IPS-NIHi7 (cell line): ENCODE measurements around the gene DDX25.

Experiments
- DNase-seq: peaks from one replicate; pipeline ENCODE4 v3.0.0; 2012; ENCODE audit warnings: mixed read lengths; ENCODE audit errors: extremely low spot score

DDX25 gene

DNA sequence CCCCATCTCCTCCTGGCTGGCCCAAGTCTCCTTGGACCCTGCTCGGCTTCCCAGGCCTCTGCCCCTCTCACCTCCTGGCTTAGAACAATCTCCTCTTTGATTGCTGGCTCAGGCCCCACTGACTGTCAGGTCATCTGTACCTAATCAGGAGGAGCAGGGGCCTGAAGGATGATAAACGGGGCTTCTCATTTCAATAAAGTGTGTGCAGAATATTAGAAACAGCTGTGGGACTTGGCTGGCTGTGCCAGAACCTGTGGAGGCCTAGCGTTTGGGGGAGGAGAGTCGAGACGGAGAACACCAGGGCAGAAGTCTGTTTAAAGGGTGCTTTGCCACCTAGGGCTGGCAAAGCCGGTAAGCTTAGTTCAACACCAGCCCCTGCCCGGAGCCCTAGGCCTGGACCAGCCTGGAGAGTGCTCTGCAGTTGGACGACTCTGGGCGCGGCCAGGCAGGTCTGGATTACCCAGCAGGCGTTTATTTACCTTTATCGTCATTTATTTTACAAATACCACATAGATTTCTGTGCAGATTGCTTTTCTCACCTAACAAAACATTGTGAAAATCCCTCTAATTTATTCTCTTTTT, 31.4 kb downstream of the DDX25 start:
- no peak for DNase-seq

DNA sequence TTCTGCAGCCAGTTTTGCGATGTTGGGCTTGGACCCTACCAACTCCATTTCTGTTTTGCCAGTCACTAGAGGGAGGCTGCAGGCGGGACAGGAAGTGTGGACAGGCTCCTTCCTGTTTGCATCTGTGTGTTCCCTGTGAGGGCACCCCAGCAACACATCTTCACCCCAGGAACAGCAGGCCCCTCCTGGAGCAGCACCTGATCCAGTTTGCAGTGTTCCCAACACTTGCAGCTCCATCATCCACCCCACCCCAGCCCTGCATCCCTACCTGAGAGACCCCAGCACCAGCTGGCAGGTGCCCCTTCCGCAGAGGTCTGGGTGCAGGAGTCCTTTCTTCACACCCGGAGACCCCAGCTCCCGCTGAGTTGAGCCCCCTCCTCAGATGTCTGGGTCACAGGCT, 34.1 kb downstream of the DDX25 start:
- DNase-seq: no peak

DNA sequence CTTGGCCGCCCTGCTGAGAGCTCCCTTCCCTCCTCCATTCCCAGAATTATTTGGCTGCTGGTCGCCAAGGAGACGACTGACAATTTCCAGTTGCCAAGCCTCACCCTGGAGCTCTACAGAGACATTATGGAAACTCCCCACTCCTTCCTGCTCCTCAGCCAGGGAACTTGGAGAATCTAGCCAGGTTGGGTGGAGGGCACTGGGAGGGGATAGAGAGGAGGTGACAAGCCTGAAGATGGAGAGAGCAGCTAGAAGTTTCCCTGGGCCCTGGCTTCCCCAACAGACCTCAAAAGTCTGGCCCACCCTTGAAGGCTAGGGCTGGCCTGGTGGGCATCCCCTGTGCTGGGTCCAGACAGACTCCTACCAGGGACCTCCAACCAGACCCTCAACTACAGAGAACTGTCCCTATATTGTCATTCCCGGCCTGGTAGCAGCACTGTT, 34.8 kb downstream of the DDX25 start:
- no peak for DNase-seq

DNA sequence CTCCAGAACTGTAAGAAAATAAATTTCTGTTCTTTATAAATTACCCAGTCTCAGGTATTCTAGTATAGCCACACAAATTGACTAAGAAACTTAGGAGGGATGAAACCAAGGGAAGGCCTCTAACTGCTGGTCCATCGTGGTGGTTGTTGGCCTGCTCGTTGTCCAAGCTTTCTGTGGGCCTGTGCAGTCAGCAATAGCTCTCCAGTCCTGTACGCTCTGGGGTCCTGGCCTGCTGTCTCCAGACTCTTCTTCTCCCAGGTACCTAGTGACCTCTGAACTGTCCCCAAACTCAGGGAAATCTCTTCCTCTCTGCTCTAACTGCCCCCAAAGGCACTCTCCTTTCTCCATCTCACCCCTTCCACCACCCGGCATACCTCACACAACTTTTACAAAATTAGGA, 35.8 kb downstream of the DDX25 start:
- no peak for DNase-seq

DNA sequence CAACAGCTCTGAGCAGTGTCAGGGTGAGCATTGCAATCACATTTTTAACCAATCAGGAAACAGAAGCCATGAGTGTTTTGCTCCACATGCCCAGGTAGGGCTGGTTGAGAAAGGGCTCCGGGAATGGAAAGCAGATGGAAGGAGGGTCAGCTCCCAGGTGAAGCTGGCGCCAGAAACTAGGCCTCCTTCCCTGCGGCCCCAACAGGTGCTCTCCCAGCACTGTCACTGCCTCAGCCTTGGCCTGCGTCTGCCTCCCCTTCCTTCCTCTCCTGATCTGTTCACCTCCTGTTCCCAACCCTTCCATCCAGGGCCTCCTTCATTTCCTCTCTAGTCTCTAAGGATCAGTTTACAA, 36.9 kb downstream of the DDX25 start:
- DNase-seq: no peak

DNA sequence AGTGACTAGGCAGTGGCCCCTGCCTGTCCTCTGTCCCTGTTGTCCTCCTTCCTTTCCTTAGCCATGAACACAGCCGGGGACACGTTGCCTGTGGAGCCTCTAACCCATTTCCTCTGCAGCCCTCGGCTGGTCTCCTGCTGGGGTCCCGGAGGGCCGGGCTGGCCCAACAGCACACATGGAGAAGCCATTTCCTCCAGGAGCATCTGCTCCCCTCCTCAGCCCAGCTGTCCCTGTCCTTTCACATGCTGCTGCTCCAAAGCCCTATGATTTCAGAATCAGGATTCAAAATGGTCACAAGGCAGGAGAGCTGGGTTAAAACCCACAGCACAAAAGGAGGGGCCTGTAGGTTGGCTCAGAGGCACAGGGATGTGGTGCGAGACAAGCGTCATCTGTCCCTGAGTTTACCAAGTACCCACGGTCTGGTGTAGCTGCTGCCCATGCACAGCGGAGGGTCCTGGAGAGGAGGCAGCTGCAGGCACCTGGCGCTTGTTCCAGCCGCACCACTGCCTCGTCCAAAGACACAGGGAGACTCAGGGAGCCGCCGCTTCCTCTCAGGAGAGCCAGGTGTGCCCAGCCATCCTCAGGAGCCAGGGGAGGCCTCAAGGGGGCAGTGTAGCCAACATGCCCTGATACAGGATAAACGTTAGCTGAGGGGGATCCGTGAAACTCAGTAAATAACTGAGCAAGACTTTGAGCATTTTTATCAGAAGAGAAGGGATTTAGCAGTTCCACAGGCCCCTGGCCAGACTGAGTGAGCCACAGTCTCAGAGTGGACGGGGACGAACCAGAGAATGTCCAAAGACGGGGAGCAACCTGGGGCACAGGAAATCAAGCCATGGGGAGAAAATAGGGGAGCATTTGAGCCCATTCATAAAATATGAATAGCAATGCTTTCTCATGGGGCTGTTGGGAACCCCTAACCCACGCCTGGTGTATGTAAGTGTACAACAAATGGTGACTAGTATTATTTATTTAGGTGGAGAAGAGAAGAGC, 37.6 kb downstream of the DDX25 start:
- peak; percentile 91 for DNase-seq

DNA sequence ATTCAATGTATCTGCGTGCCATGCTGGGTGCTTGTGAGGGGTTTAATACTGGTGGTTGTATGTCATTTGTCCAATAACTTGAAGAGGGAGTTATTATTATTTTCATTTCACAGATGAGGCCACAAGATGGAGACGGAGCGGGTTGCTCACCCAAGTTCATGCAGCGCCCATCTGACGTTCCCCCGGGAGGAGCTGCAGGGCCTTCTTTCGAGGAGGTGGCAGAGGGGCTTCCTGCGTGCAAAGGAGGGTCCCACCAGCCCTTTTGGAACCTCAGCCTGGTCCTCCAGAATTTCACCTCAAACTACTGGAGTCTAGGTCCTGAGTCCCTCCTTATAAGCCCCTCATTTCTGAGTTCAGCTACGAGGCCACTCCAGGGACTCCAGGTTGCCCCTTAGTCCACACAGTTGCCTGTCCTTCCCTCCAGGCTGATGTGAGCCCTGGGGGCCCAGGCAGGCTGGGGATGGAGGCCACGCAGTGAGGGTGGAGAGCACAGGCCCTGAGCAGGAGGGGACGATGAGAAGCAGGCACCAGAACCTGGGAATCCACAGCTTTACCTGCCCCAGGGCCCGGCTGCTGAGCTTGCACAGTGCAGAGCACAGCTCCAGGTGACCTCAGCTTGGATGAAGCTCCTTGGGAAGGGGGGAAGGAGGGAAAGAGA, 38.6 kb downstream of the DDX25 start:
- DNase-seq: no peak

DNA sequence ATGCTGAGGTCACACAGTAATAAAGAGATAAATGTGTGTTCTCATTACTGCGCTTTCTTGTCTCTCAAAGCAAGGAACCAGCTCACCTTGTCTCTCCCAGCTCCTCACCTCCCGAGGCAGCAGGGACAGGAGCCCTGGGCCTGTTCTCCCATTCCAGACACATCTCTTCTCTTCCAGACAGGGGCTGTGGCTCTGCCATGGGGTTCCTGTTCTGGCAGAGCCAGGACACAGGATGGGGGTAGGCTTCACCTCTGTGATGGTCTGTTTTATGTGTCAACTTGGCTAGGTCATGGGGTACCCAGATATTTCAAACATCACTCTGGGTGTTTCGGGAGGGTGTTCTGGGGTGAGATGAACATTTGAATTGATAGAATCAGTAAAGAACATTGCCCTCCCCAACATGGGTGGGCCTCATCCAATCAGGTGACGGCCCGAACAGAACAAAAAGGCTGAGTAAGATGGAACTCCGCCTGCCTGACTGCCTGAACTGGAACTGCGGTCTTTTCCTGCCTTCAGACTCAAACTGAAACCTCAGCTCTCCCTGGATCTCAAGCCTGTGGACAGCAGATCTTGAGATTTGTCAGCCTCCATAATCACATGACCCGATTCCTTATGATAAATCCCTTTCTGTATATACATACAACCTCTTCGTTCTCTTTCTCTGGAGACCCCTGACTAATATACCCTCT, 39.5 kb downstream of the DDX25 start:
- no peak for DNase-seq

DNA sequence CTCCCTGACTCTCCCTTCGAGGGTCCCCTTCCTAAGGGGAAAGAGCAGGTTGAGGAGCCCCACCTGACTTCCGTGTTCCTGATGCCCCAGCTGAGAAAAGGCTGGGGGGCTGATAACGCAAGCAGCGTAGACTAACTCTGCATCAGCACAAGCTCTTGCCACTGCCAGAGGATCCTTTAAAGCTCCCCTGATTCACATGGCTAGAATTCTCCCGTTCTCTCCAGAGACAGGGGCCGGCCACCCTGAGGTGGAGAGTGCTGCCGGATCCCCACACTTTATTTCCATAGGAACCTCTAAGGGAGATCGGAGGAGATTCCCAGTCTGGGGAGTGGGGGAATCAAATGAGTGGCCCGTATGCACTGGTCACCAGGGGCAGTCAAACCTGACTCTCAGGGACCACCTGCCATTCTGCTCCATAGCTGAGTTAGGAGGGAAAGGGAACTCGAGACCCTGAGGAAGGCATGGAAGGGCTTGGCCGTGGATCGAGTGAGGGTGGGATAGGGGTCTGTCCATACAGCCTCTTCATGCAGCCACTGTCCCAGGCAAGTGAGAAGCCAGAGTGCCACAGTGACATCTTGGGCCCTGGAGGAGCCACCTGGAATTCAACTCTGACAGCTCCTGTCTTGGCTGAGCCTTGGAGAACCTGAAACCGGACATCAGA, 40.2 kb downstream of the DDX25 start:
- DNase-seq: no peak

DNA sequence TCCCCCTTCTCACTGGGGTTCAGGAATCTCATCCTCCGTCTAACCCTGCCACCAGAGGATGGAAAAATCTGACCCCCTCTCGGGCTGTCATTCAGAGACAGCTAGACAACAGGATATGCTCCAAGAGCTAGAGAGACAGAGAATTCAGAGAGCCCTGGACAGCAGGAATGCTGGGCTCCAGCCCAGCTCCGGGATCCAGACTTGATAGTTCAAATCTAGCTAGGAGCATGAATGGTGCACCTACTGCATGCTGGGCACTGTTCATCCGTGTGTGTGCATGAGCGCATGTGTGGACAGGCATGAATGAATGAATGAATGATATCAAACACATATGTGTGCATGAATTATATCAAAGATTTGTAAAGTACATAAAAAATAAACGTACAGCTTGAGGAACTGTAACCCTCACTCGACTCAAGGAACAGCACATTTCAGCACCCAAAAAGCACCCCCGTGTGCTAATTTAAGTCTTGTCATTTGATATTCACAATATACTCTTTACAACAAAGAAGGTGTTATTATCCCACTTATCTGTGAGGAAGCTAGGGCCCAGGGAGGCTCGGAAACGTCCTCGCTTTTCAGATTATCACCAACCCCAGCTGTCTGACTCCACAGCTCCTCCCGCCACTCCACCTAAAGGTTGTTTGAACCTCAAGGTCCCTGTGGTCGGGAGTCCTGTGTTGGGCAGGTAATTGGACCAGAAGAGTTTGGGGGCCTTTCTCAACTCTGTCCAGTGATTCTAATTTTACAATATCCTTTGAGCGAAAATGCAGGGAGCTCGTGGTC, 40.9 kb downstream of the DDX25 start:
- DNase-seq: no peak

DNA sequence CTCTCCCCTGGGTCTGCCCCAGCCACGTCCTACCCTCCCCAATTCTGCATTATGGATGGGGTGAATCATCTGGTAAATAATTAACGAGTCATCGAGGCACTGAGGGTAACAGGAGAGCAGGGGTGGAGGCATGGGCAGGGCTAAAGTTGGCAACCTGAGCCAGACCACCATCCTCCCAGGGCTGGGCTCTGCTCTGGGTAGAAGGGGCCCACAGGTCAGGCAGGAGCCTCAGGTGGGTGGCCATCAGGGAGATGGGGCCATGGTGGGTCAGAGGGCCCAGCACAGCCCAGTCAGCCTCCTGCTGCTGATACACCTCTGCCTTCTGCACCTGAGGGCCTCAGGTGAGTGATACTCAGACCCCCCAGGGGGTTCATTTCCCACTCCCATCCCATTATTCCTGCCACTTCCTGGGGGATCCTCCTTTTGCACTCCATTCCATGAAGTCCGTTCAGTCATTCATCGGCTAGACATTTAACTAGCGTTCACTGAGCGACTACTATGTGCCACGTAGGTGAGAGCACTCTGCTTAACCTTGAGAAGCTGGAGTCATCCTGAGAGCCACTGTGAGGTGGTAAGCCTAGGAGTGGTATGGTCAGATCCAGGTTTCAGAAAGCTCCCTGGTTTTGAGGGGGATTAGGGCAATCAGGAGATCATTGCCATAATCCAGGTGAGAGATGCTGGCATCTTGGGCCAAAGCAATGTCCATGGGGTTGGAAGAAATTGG, 41.7 kb downstream of the DDX25 start, which contains the start of gene VSIG10L2:
TSS of gene VSIG10L2 (plus strand) at position 248 of the 724 bp plus-strand sequence. CDS start at position 260, 12 bp downstream.
- DNase-seq: no peak

DNA sequence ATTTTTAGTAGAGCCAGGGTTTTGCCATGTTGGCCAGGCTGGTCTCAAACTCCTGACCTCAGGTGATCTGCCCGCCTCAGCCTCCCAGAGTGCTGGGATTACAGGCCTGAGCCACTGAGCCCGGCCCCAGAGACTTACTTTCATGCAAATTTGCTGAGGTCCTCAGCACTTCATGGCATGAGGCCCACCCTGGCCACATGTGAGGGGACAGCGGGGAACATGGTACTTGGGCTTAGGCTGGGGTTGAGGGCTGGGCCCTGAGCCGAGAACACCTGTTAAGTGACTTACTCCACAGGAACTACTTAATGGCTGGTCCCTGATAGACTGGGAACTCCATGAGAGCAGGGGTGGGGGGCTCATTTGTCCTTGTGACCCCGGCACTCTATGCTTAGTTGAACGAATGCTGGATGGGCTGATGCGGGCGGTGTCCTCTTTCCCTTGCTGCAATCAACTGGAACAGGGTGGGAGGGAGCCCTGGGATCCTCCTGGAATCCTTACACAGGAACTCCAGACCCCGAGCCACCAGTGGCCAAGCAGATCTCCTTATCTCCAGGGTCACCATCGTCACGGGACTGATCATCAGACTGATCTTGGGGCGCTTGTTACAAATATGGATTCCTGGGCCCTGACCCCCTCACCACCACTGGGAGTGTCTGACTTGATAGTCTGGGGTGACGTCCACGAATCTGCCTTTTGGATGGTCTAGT, 42.6 kb downstream of the DDX25 start:
- DNase-seq: no peak

DNA sequence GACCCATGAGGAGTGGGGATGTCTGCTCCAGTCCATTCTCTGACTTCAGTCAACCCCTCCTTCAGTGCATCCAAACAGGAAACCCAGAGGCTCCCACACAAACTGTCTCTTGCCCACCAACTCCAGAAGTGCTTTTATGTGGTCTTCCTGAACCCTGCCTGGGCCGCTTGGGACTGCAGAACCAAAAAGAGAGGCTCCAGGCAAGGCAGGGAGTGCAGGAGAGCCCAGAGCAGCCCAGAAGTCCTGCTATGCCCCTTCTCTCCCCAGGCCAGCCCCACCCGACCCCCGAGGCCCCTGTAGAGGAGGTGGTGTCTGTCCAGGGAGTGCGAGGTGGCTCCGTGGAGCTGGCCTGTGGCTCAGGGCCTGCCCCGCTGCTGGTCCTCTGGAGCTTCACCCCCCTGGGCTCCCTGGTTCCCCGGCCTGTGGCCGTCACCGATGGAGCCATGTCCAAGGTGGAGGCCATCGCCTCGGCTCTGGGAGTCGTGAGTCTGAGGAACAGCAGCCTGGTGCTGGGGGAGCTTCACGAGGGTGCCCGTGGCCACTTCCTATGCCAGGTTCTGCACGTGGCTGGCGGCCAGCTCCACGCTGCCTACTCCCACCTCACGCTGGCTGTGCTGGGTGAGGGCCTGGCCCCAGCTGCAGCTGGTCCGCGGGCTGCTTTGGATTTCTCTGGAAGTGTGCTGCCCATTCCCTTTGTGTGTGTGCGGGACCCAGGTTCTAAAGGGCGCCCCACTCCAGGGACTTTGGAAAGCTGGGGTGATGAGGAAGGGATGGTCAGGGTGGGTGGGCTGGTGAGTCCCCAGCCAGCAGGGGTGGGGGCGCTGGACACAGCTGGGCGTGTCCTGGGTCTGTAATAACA, 43.3 kb downstream of the DDX25 start:
- DNase-seq: no peak

DNA sequence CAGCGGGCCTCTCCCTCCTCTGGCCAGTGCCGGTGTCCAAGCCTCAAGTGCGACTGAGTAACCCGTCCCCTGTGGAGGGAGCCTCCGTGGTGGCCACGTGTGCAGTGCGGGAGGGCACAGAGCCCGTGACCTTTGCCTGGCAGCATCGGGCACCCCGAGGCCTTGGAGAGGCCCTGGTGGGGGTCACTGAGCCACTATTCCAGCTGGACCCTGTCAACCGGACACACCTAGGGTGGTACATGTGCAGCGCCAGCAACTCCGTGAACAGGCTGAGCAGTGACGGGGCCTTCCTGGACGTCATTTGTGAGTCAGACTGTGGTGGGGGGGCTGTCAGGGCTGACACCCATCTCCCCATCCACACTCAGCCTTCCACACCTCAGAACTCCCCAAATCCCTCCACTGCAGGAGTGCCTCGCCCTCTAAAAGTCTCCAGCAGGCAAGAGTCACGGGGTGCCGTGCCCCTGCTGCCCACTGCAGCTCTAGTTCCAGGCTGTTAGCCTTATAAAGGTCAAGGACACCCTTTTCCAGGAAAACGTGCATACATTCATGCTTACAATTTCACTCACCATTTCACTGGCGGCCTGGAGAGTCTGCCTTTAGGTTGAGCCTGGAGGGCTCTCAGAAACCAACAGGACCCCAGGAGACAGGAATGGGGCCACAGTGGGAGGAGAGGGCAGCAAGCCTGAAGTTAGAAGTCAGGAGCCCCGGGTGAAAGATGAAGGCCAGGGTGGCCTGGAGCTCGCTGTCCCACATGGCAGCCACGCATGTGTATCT, 44.2 kb downstream of the DDX25 start:
- no peak for DNase-seq

DNA sequence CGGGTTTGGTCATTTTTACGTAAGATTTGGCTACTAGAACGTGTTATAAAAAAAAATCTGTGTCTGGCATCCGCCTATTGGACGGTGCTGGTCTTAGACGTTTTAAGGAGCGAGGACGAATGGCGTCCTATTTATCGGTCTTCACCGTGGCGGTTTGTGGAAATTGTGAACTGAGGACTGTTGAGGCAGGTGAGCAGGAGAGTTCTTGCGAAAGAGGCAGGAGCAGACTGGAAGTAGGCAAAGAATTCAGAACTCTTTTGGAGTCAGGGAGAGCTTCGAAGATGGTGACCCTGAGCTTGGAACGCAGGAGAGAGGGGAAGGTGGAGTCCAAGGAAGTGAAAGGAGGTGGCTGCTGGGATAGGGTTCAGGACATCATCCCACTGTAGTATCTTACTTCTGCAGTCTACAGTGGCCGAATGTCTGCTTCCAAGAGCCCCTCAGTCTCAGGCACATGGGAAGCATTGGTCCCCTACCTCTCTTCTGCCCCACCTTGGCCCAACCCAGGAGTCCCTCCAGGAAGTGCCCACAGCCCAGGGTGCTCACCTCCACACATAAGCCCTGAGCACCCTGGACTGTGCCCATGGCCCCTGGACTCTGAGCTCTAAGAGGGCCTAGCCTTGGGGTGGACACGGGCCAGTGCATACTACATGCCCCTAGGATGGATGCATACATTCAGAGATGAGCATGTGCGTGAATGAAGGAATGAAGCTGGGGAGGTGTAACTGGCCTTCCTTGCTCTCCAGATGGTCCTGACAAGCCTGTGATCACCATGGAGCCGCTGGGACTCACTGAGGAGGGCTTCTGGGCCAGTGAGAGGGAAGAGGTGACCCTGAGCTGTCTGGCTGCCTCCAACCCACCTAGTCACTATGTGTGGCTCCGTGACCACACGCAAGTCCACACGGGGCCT, 45.2 kb downstream of the DDX25 start:
- DNase-seq: no peak

DNA sequence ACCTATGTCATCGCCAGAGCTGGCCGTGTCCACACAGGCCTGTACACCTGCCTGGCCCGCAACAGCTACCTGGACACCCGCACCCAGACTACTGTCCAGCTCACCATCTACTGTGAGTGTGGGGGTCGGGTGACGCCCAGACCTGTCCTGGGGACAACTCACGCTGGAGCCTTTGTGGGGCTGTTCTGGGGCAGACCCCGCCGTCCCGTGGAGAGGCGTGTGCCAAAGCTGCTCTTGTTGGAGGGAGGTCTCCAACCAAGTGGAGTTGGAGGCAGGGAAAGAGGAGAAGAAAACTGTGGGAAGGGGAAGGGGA, 45.8 kb downstream of the DDX25 start:
- no peak for DNase-seq
